SW480 (cell line): ENCODE measurements around the gene PPIL4.

Experiments
- DNase-seq: peaks from one replicate; pipeline ENCODE4 v3.0.0-alpha.2; 2016; ENCODE audit warnings: low spot score

Gene PPIL4

GRCh38 chr6:149459761-149460160 is 86.1 kb downstream of the PPIL4 start:
- DNase-seq, result no peak

- DNase-seq, result no peak
Observed at GRCh38 chr6:149458806-149459205, 87.0 kb downstream of the PPIL4 start.

GRCh38 chr6:149458196-149458595 is 87.6 kb downstream of the PPIL4 start:
- no peak for DNase-seq

- DNase-seq, result no peak
Observed at GRCh38 chr6:149457316-149457884, 88.4 kb downstream of the PPIL4 start.

GRCh38 chr6:149456311-149457021 is 89.4 kb downstream of the PPIL4 start:
- no peak for DNase-seq

GRCh38 chr6:149455031-149455732 is 90.7 kb downstream of the PPIL4 start:
- DNase-seq, result no peak
